NCI-H510A treated with DMSO at 0.1 percent for 48 hours (cell line): ENCODE results near the gene CDH23.

Experiments used
- DNase-seq: peaks from one replicate; lab custom pipeline; 2025; lab: John Stamatoyannopoulos, UW

Gene CDH23

DNA sequence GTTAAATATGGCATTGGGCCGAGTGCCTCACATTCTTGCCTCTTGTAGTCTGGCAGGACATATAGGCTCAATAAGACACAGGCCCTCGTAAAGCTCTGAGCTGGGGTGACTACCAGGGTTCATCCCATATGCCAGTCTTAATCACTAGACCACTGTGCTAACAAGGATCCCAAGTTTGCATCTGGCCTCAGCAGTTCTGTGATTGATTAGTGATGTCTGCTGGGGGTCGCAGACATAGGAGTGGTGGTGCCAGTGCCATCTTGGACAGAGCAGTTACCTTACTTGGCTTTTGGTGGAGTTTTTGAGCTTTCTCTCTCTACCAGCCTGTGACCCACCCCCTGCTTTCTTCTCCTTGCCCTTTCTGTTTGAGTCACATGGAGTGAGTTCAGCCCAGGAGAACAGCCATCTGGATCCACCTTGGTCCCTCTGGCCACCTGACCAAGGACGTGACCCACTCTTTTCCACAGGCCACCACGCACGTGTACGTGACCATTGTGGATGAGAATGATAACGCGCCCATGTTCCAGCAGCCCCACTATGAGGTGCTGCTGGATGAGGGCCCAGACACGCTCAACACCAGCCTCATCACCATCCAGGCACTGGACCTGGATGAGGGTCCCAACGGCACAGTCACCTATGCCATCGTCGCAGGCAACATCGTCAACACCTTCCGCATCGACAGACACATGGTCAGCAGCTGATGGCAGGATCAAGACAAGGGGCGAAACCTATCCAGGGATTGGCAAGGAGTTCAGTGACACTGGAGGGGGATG lies 380.7 kb downstream of the CDH23 start:
- no peak for DNase-seq

DNA sequence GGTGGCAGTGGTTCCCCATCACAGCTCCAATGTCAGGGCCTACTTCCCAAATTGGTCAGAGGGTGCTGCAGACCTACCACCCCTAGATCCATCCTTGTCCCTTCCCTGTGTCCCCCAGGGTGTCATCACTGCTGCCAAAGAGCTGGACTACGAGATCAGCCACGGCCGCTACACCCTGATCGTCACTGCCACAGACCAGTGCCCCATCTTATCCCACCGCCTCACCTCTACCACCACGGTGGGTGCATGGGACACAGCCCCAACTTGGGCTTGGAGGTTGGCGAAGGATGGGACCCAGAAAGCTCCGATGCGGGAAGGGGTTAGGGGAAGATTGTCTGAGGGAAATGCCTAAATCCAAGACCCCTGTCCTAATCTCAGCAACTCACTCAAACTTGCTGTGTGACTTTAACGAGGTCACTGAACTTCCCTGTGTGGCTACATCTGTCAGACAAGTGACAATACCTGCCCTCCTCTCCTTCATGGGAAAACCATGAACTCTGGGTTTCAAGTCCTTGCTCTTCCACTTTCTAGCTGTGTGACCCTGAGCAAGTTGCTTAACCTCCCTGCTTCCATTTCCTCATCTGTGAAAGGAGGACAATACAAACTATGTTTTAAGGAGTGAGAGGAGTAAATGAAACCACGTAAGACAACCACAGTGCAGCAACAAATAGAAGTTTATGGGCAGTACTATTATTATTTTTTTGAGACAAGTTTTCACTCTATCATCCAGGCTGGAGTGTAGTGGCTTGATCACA lies 381.5 kb downstream of the CDH23 start:
- DNase-seq, result no peak

- DNase-seq, result no peak
These were observed 382.9 kb downstream of the CDH23 start for GRCh38 chr10:71779641-71780040.

DNA sequence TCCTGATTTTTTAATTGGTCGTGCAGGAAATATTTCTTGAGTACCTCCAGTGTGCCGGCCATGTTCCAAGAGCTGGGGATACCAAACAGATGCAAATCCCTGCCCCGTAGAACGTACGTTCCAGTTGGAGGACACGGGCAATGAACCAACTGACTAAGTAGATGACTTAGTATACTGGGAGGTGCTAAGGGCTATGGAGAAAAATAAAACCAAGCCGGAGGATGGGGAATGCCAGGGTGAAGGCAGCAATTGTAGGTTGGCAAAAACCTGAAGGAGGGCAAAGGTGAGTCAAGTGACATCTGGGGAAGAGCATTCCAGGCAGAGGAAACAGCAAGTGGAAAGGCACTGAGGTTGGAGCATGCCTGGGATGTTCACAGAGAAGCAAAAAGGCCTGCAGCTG lies 383.4 kb downstream of the CDH23 start:
- DNase-seq, result no peak

- no peak for DNase-seq
These were observed 384.0 kb downstream of the CDH23 start for GRCh38 chr10:71780719-71781118.

- no peak for DNase-seq
These were observed 385.6 kb downstream of the CDH23 start for GRCh38 chr10:71782221-71782916.

DNA sequence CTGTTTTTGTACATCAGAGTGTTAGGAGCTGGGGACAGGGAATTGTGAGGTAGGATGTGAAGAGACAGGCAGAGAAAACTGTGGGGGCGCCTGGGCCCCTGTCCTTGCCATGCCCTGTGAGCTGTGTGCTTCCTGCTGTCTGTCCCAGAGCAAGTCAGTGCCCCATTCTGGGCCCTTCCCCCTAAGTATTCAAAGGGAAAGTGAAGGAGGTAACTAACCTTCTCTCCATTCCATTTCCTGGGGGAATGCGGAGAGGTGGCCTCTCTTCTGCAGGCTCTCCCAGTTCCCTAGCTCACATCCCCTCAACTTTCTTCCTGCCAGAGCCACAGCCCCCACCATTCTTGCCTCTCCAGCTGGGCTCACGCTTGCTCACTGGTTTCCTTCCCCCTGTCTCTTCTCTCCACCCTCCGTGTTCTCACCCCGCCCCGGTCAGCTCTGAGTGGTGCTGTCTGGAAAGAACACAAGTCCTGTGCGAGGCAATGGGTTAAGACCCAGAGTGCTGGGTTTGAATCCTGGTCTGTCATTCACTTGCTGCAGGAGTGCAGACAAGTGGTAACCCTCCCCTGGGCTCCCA lies 386.3 kb downstream of the CDH23 start:
- no peak for DNase-seq

DNA sequence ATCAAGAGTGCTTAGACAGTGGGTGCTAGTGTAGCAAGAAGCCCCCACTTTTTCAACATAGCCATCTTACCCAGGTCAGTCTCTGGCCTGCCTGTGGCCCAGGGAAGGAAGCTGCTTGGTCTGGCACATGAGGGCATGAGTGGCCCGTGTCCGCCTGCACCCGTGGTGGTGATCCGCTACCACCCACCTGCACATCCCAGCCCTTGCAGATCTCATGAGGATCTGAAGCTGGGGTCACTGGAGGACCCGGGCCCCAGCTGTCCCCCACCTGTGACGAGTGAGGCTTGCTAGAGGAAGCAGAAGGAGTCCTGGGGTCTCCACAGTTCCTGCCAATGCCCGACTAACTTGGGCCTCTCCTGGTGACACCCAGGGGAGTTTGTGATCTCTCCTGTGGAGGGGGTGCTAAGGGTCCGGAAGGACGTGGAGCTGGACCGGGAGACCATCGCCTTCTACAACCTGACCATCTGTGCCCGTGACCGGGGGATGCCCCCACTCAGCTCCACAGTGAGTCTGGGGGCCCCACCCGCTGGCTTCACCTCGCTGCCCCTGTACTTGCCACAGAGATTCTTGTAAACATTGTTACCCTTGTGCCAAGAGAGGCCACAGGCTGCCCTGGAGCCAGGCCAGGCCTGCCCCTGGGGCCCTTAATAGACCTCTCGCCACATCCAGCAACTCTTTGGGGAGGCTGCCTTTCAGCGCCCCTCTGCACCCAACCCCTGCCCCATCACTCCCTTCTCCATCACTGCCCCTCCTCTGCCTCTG lies 387.4 kb downstream of the CDH23 start:
- no peak for DNase-seq

DNA sequence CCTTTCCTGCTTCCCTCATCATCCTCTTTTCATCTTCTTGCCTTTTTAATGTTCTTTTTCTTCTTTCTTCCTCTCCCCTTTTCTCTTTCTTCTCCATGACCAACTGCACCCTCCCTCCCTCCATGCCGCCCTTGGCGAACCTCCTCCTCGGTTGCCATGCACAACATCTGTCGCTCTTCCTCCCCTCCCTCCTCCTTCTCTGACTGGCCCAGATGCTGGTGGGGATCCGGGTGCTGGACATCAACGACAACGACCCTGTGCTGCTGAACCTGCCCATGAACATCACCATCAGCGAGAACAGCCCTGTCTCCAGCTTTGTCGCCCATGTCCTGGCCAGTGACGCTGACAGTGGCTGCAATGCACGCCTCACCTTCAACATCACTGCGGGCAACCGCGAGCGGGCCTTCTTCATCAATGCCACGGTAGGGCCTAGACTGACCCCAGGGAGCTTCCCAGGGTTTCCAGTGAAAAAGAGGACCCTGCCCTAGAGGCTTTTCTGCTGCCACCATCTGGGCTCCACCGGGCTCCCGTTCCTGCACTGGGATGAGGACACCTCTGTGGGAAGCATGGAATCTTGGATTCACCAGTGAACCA lies 388.1 kb downstream of the CDH23 start:
- DNase-seq, result no peak

DNA sequence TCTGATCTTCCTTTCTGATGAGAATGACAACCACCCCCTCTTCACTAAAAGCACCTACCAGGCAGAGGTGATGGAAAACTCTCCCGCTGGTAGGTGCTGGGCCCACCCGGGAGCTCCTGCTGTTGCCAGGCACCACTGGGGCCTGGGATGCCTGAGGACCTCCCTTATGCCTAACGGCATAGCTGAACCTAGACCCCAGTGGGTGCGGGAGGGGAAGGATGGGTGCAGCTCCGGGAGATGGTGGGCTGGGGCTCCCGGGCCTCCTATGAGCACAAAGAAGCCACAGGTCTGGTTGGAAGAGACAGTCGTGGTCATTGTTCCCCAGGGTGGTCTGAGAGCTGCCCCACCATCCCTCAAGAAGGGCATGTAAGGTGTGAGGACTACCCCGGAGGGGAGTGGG lies 392.2 kb downstream of the CDH23 start:
- no peak for DNase-seq

DNA sequence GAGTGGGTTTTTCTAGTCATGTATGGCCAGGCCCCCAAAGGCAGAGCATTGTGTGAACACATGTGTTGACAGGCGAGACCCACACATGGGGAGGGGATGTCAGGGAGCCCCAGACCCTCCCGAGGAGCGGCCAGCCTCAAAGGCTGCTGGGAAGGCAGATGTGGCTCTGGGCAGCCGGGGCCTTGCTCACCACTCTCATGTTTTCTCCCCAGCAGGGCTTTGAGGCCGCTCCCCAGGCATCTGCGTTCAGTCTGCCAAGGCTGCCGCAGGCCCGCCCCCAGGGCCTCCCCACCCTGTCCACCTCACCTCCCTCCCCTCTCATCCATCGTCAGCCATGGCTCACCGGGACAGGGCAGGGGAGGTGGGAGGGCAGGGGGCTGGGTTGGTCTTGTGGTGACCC lies 393.2 kb downstream of the CDH23 start:
- no peak for DNase-seq

DNA sequence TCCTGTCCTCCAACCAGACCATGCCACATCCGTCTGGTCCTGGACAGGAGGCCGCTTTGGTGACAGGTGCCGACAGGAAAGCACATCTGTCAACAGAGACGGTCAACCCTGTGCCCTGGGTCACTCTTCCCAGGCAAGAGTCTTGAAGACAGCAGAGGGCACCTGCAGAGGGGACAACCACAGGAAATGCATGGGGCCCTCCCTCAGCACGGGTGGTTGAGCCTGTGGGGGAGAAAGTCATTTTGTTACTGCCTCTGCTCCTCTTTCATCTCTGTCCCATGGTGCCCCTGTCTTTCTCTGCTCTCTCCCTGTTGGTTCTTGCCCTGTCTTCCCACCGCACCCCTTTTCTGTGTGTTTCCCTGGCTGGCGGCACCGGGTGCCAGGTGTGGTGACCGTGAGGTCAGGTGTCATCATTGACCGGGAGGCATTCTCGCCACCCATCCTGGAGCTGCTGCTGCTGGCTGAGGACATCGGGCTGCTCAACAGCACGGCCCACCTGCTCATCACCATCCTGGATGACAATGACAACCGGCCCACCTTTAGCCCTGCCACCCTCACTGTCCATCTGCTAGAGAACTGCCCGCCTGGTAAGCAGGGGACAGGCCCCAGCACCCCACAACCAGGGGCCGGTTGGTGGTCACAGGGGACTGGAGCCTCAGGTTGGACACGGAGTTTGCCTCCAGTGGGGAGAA lies 394.2 kb downstream of the CDH23 start:
- DNase-seq, result no peak

GRCh38 chr10:71795248-71795647 lies 398.5 kb downstream of the CDH23 start:
- DNase-seq, result no peak

DNA sequence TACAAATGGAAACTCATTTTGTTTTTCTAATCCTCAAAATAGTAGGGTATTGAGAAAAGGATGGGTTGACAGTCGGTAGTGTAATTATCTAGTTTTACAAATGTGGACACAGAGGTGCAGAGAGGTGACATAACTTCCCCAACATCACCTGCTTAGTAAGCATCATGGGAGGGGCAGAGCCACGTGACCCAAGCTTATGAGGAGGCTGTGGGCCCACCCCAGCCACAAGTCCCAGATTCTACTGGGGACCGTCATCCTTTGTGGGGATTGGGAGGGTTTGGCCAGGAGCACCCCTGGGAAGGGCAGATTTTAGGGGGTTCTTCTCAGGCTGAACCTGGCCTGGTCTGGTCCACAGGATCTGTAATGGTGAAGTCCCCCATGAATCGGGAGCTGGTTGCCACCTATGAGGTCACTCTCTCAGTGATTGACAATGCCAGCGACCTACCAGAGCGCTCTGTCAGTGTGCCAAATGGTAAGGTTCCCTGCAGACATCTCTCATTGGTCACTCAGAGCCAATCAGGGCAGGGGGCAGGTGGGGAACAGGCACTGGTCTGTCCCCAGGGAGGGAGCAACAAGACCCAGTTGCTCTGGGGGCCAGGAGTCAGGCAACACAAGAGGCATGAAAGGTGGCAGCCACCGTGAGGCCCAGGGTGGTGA lies 400.2 kb downstream of the CDH23 start:
- DNase-seq, result no peak

GRCh38 chr10:71797533-71798307 lies 401.0 kb downstream of the CDH23 start:
- no peak for DNase-seq

- no peak for DNase-seq
These were observed 401.5 kb downstream of the CDH23 start for GRCh38 chr10:71798308-71798624.

GRCh38 chr10:71799112-71799511 lies 402.4 kb downstream of the CDH23 start:
- no peak for DNase-seq

DNA sequence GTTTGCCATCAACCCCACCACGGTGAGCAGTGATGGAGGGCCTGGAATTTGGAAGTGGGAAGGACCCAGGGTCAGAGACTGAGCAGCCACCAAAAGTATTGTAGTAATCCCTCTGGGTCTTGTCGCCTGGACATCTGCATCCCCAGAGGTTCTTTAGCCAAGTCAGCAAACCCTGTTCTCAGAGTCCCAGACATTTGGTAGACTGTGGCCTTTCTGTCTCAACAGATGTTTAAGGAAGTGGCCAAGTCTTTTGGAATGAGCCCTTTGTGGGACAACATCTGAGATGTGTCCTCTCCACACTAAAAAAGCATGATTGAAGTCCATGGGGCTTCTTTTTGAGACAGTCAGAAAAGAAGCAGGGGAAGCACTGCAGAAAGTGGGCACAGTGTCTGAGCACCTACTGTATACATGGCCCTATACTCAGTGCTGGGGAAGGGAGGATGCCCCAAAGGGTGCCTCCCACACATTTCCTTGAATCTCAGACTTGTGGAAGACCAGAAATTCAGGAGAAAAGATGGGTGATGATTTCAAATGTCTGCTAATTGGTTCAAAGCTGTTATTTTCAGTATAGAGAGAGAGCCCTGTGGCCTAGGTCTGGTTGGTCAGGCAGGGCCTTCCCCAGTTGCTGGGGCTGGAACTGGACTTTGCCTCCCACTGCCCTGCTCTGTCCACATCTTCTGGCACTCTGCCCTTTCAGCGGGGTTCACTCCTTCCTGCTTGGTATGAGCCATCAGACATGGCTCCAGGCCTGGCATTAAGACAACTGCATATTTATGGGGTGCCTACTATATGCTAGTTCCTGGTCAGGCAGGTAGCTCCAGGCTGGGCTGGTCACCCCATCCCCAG lies 403.1 kb downstream of the CDH23 start:
- no peak for DNase-seq

DNA sequence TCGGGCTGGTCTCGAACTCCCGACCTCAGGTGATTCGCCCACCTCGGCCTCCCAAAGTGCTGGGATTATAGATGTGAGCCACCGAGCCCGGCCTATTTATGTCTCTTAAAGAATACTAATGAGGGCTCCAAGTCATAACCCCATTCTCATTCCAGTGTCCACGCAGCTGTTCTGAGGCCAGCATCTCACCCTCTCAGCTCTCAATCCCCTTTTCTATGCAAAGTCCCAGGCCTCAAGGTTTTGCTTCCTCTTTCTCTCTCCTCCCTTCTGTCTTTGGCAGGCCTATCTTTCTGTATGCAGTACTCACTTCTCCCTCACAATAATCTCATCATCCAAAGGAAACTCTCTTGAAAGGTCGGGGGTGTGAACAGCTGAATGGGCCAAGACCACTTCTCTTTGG lies 404.6 kb downstream of the CDH23 start:
- DNase-seq, result no peak
